H54 (cell line): ENCODE data around the gene REV3L.

Source experiments
- DNase-seq: peaks from one replicate; pipeline ENCODE4 v3.0.0; 2011; ENCODE audit warnings: low spot score, mixed read lengths; ENCODE audit not compliant: insufficient read length
- FAIRE-seq: peaks from 3 replicates; lab custom pipeline; 2011; peaks lifted over from hg19 to GRCh38; lab: Jason Lieb, UNC
- POLR2A ChIP-seq: IDR thresholded peaks from 2 replicates; pipeline ENCODE4 v1.6.1; 2011; ENCODE audit warnings: low read depth, mild to moderate bottlenecking, low read length

Gene REV3L

GRCh38 chr6:111503660-111504059 is 20.6 kb upstream of the REV3L start:
- FAIRE-seq, result no peak
- no peak for DNase-seq
- TF ChIP-seq POLR2A, result no peak

DNA sequence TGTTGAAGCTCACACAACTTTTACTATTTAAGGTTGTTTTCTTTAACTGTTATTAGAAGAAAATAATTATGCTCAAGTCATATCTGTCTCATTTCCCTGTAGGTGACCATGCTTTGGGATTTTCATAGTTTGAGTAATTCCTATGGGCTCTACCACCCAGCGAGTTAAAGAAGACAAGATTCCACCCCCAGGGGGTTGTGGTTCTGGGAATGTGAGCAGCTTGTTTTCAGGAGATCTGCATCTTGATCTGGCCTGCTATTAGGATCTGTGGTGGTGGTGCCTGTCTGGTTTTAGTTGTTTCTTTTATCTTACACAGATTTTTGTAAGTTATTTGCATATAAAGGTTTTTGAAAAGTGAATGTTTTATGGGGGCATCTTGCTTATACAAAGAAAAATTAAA is 20.2 kb upstream of the REV3L start:
- no peak for TF ChIP-seq POLR2A

DNA sequence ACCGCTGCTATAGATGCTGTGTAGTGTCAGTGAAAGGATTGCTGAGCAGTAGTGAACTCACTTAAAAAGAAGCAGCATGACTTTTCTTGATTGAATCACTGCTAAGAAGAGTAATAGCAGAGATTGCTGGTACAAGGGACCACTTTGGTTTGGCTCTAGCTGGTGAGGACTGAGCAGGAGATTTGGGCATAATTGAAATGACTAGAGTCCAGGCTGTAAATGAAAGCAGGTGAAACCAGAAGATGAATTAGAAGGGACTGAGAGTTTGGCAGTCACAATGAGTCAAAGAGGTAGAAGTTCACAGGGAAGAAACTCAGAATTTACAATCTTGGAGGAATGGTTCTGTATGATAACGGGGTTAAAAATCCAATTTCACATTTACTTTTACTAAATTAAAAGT is 19.1 kb upstream of the REV3L start:
- TF ChIP-seq POLR2A, result no peak
- no peak for FAIRE-seq
- no peak for DNase-seq

More for the DNA sequence above, 20.2 kb upstream of the REV3L start:
- DNase-seq, result no peak
- FAIRE-seq, result no peak

DNA sequence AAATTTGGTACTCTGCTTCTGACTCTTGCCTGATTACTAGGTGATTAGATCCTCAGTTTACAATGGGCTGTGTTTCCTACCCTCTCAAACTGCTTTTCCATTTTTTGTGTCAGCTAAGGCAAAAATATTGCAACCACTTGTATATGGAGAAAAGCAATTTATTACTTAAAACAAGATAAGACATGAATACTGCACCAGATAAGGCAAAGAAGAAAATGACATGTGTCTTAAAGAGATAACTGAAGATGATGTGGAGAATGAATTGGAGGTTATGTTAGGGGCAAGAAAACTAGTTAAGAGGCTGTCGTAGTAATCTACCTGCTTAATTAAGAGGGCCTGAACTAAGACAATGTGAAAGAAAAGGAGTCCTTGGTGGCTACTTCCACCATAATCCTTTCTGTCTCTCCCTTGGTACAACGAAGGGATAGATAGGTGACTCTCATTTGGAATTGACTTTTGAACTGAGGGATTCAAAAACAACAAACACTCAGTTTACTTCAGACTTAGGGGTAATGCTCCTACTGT is 16.3 kb upstream of the REV3L start:
- TF ChIP-seq POLR2A, result no peak
- DNase-seq, result no peak
- FAIRE-seq, result no peak

GRCh38 chr6:111494951-111495635 is 12.1 kb upstream of the REV3L start:
- no peak for TF ChIP-seq POLR2A
- FAIRE-seq (no peak), DNase-seq (no peak)

DNA sequence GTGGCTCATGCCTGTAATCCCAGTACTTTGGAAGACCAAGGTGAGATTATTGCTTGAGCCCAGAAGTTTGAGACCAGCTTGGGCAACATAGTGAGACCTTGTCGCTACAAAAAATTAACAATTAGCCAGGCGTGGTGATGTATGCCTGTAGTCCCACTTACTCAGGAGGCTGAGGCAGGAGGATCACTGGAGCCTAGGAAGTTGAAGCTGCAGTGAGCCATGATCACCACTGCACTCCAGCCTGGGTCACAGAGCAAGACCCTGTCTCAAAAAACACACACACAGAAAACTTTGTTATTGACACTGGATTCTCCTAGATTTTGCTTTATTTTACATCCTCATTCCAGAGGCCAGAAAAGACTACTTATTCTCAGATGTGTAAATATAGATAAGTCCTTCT is 9.5 kb upstream of the REV3L start:
- FAIRE-seq (no peak), DNase-seq (no peak)
- TF ChIP-seq POLR2A, result no peak

DNA sequence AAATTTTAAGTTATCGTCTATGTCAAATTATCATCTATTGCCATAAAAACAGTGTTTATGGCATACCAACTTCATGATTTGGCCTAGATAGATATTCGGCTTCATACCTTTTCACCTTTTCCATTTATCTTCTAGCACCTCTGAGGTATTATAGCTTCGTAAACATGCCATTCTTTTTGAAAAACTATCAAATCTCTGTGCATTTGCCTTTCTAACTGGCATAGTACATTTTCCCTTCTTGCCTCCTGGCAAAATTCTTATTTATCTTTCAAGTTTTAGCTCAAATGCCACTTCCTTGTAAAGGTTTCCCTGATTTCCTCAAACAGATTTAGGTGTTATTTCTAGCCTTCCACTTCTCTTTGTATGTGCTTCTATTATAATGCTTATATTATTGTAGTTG is 7.0 kb upstream of the REV3L start:
- TF ChIP-seq POLR2A, result no peak
- DNase-seq, result no peak
- FAIRE-seq, result no peak

- DNase-seq (no peak), FAIRE-seq (no peak)
- TF ChIP-seq POLR2A, result no peak
Measured at GRCh38 chr6:111487661-111488060, 4.6 kb upstream of the REV3L start.

GRCh38 chr6:111486921-111487320 is 3.9 kb upstream of the REV3L start:
- no peak for TF ChIP-seq POLR2A
- no peak for DNase-seq
- FAIRE-seq, result no peak

GRCh38 chr6:111486475-111486874 is 3.5 kb upstream of the REV3L start:
- DNase-seq, result no peak
- no peak for FAIRE-seq
- no peak for TF ChIP-seq POLR2A

DNA sequence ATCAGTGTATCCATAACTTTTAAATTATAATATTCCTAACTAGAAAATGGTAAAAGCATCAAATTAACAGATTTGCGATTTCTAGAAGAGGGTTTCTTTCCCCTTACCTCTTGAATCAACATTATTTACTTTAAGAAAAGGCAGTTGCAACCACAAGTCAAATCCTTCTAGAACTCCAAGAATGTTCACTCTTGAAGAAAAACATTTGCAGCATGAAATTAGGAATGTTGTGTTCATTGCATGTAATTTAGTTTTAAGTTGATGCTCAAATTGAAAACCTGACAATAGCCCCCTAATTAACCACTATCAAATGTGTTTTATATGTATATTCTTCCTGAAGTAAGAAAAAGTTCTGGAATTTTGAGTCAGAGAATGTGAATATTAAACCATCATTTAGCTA is 2.3 kb upstream of the REV3L start:
- FAIRE-seq (no peak), DNase-seq (no peak)
- TF ChIP-seq POLR2A, result no peak

DNA sequence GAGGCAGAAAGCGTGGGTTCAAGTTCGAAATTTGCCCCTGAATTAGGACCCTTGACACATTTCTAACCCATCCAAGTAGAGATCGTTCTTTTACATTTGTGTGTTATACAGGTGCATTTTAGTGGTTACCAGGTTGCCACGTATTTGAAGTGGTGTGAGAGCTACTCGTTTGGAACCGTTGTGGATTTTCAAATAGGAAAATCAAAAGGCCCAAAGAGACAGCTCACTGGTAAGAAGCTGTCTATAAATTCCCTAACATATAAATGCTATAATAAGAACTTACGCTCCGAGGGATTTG is 1.6 kb upstream of the REV3L start:
- FAIRE-seq (no peak), DNase-seq (no peak)
- TF ChIP-seq POLR2A, result no peak

GRCh38 chr6:111483736-111484632 is 966 bp upstream of the REV3L start:
- FAIRE-seq (peak; percentile 71), DNase-seq (peak; percentile 57)
- TF ChIP-seq POLR2A, result peak; percentile 38

DNA sequence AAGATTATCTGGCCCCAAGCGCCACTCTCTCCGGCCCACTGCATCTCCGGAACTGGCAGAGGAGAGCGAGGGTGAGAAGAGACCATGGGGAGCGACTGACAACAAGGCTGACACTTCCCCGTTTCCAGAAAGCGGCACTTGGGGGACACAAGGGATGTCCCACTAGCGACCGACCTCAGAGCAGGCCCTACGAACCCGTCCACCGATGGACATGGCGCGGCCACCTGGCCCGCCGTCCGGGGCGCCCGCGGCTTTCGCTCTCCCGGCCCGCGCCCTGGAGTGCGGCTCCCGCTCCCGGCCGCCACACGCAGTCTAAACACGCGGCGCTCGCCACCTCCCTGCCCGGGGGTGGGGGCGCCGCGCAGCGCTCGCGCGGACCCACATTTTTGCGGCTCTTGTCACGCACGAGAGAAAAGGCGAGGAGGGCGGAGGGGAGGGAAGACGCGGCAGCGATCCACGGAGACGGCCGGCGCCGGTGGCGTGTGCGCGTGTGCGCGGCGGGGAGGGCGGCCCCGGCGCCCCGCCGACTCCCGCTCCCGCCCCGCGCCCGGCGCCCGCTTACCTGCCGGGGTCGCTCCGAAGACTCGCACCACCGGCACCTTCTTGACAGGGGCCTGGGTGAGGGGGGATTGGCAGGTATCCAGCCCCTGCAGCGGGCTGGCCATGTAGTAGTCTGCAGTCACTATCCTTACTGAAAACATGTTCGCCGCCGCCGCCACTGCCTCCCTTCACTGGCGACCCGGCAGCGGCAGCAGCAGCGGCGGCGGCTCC is 645 bp downstream of the REV3L start:
- TF ChIP-seq POLR2A, result peak; percentile 19; the same call in 1 of the 2 replicates
- FAIRE-seq, result no peak
- no peak for DNase-seq
